ENCODE results near the gene CREB3L1. TPM values are rescaled to one million over a fixed set of nuclear protein-coding genes. Genes with fewer than 3 reads are reported as not detected.

Gene CREB3L1
- total RNA-seq, 2 donors from 2014 or later, result 8.8 to 9.9 TPM

DNA sequence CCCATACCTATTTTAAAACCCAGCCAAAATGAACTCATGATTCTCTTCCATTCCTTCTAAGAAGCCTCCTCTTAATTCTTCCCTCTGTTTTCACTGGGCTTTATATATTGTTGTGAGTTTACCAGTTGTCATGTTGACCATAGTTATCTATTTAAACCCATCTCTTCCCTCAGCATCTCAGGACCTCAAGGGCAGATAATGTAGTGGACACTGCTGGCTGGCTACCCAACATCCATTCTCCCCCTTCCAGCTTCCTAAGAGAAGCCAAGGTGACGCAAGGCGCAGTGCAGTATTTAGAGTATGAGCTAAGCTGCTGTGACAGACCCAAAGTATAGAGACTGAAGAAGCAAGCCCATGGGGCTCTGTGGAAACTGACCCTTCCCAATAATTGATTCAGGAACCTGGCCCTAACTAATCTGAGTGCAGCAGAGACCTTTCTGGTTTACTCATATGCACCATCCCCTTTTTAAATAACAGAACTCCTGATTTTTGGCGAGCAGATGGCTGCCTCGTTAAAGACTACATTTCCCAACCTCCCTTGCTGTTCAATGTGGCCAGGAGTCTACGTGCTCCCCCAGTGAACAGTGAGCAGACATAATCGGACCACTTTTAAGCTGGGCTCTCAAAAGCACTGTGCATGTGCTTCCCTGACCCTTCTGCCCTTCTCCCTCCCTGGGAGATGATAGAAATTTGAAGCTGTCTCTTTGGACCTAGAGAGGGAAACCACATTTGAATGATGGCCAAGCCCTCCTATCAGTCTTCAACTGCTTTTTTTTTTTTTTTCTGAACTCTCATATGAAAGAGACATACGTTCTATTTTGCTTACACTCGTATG, 28.1 kb upstream of the CREB3L1 start:
- no peak overlapping the region for H3K27ac ChIP-seq (ENCODE audit: low read depth, low read length)

DNA sequence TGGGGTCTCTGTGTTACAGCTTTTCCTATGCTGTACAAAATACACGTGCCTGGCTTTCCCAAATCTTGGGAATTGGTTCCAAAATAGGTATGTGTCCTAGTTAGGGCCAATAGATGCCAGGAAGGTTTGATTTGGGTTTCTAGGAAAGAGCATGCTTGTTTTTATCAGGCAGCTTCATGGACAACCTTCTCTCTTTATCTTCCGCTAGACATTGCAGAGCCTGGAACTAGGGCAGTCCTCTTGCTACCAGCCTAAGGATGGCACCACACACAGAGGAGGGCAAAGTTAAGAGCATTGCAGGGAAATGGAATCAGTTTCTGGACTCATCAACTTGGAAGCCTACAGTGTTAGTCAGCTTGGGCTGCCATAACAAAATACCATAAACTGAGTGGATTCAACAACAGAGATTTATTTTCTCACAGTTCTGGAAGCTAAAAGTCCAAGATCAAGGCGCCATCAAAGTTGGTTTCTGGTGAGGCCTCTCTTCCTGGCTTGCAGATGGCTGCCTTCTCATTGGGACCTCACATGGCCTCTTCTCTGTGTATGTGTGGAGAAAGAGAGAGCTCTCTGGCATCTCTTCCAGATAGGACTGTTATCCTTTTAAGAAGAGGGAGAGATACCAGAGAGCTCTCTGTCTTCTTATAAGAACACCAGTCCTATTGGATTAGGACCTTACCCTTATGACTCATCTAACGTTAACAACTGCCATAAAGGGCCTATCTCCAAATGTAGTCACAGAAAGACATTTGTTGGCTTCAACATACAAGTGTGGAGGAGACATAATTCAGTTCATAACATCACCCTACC, 27.3 kb upstream of the CREB3L1 start:
- H3K36me3 Mint-ChIP-seq (ENCODE audit: low read depth), result no peaks in the 10 kb centered on the region
- Histone ChIP-seq H3K36me3 (ENCODE audit: control insufficient read depth, insufficient read depth, low read length) (no peaks in the 10 kb centered on the region), H3K4me3 (ENCODE audit: low read length) (no peak overlapping the region), H3K27me3 (ENCODE audit: control insufficient read depth, insufficient read depth, low read length, poor library complexity, severe bottlenecking) (no peaks in the 10 kb centered on the region), H3K9ac (ENCODE audit: extremely low read depth, low read length, poor library complexity, severe bottlenecking) (no peak overlapping the region), H3K27ac (ENCODE audit: low read depth, low read length) (no peak overlapping the region), H3K4me1 (ENCODE audit: control insufficient read depth, insufficient read depth, low read length) (peaks cover 7% of the 10 kb centered on the region), H3K9me3 (ENCODE audit: control insufficient read depth, low read length) (no peaks in the 10 kb centered on the region)
- no peak for DNase-seq
- no peak overlapping the region for H3K27ac Mint-ChIP-seq
- H3K9me3 Mint-ChIP-seq, result no peaks in the 10 kb centered on the region
- no peak overlapping the region for H3K4me3 Mint-ChIP-seq
- peaks cover 6% of the 10 kb centered on the region for H3K27me3 Mint-ChIP-seq (ENCODE audit: insufficient read depth)
- WGBS, 2 experiments (ENCODE audit: insufficient coverage in 1 of 2, insufficient read length in 1 of 2), result 92 to 94% methylated on average over 4 of the region's 4 CpGs
- peaks cover 22% of the 10 kb centered on the region for H3K4me1 Mint-ChIP-seq
- TF ChIP-seq, protein P1, sequence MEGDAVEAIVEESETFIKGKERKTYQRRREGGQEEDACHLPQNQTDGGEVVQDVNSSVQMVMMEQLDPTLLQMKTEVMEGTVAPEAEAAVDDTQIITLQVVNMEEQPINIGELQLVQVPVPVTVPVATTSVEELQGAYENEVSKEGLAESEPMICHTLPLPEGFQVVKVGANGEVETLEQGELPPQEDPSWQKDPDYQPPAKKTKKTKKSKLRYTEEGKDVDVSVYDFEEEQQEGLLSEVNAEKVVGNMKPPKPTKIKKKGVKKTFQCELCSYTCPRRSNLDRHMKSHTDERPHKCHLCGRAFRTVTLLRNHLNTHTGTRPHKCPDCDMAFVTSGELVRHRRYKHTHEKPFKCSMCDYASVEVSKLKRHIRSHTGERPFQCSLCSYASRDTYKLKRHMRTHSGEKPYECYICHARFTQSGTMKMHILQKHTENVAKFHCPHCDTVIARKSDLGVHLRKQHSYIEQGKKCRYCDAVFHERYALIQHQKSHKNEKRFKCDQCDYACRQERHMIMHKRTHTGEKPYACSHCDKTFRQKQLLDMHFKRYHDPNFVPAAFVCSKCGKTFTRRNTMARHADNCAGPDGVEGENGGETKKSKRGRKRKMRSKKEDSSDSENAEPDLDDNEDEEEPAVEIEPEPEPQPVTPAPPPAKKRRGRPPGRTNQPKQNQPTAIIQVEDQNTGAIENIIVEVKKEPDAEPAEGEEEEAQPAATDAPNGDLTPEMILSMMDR (conservative IDR thresholded peaks at IDR 0.05), result no peak

More for the DNA sequence above, 28.1 kb upstream of the CREB3L1 start:
- no peaks in the 10 kb centered on the region for H3K36me3 Mint-ChIP-seq (ENCODE audit: low read depth)
- Histone ChIP-seq H3K27me3 (ENCODE audit: control insufficient read depth, insufficient read depth, low read length, poor library complexity, severe bottlenecking) (no peaks in the 10 kb centered on the region), H3K9ac (ENCODE audit: extremely low read depth, low read length, poor library complexity, severe bottlenecking) (no peak overlapping the region), H3K4me1 (ENCODE audit: control insufficient read depth, insufficient read depth, low read length) (peaks cover 7% of the 10 kb centered on the region), H3K4me3 (ENCODE audit: low read length) (no peak overlapping the region), H3K9me3 (ENCODE audit: control insufficient read depth, low read length) (no peaks in the 10 kb centered on the region), H3K36me3 (ENCODE audit: control insufficient read depth, insufficient read depth, low read length) (no peaks in the 10 kb centered on the region)
- H3K27me3 Mint-ChIP-seq (ENCODE audit: insufficient read depth), result peaks cover 6% of the 10 kb centered on the region
- DNase-seq, result no peak
- peak overlapping the region; percentile 94 for H3K27ac Mint-ChIP-seq
- H3K4me1 Mint-ChIP-seq, result peaks cover 21% of the 10 kb centered on the region
- TF ChIP-seq, protein P1 (conservative IDR thresholded peaks at IDR 0.05), result no peak
- H3K4me3 Mint-ChIP-seq, result no peak overlapping the region
- no peaks in the 10 kb centered on the region for H3K9me3 Mint-ChIP-seq
- WGBS, 2 experiments (ENCODE audit: insufficient coverage in 1 of 2, insufficient read length in 1 of 2), result 80 to 81% methylated on average over 8 of the region's 8 CpGs

DNA sequence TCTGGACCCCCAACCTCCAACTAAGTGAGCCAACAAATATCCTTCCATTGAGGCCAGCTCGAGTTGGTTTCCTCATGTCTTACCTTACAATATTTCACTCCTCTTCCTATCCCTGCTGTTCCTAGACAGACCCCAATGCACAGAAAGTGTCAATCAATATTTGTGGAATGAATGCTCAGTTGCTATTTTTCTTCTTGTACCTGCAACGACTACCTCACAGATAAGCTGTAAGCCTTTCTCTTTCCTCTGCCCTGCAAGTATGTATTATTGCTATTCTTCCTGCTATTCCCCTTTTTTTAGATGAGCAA, 26.8 kb upstream of the CREB3L1 start:
- H3K27me3 ChIP-seq (ENCODE audit: control insufficient read depth, insufficient read depth, low read length, poor library complexity, severe bottlenecking), result no peaks in the 10 kb centered on the region
- 85 to 97% methylated on average over 2 of the region's 2 CpGs for WGBS, 2 experiments (ENCODE audit: insufficient coverage in 1 of 2, insufficient read length in 1 of 2)
- Mint-ChIP-seq H3K27ac (no peak overlapping the region), H3K36me3 (ENCODE audit: low read depth) (no peaks in the 10 kb centered on the region), H3K4me3 (no peak overlapping the region), H3K9me3 (no peaks in the 10 kb centered on the region), H3K4me1 (peaks cover 22% of the 10 kb centered on the region), H3K27me3 (ENCODE audit: insufficient read depth) (peaks cover 6% of the 10 kb centered on the region)
- TF ChIP-seq, protein P1 (conservative IDR thresholded peaks at IDR 0.05), result no peak
- no peak for DNase-seq
- no peak overlapping the region for H3K9ac ChIP-seq (ENCODE audit: extremely low read depth, low read length, poor library complexity, severe bottlenecking)
- H3K27ac ChIP-seq (ENCODE audit: low read depth, low read length), result no peak overlapping the region
- H3K9me3 ChIP-seq (ENCODE audit: control insufficient read depth, low read length), result no peaks in the 10 kb centered on the region
- H3K36me3 ChIP-seq (ENCODE audit: control insufficient read depth, insufficient read depth, low read length), result no peaks in the 10 kb centered on the region
- H3K4me3 ChIP-seq (ENCODE audit: low read length), result no peak overlapping the region
- H3K4me1 ChIP-seq (ENCODE audit: control insufficient read depth, insufficient read depth, low read length), result peaks cover 7% of the 10 kb centered on the region

Data from endodermal cell (in vitro differentiated cells).